Mucosa of stomach (tissue), 1 donor: Measurements from ENCODE around the gene SLC66A2.

ENCODE experiments used
- H3K27me3 ChIP-seq: one replicate; pipeline ENCODE4 v1.7.0; 2013; ENCODE audit warnings: mild to moderate bottlenecking, low read length; ENCODE audit not compliant: control insufficient read depth, insufficient read depth
- H3K36me3 ChIP-seq: one replicate; pipeline ENCODE4 v1.7.0; 2013; ENCODE audit warnings: low read length; ENCODE audit not compliant: control insufficient read depth, insufficient read depth
- H3K4me1 ChIP-seq: one replicate; pipeline ENCODE4 v1.7.0; 2013; ENCODE audit warnings: mild to moderate bottlenecking, low read length; ENCODE audit not compliant: control insufficient read depth, insufficient read depth
- H3K4me3 ChIP-seq: one replicate; pipeline ENCODE4 v1.7.0; 2013; ENCODE audit warnings: low read length
- H3K9ac ChIP-seq: one replicate; pipeline ENCODE4 v1.7.0; 2013; ENCODE audit warnings: mild to moderate bottlenecking, low read length, moderate library complexity
- H3K9me3 ChIP-seq: one replicate; pipeline ENCODE4 v1.7.0; 2013; ENCODE audit warnings: mild to moderate bottlenecking, low read length, moderate library complexity; ENCODE audit not compliant: control insufficient read depth
- donor health status: Pancreatic carcinoma.

The SLC66A2 gene

DNA sequence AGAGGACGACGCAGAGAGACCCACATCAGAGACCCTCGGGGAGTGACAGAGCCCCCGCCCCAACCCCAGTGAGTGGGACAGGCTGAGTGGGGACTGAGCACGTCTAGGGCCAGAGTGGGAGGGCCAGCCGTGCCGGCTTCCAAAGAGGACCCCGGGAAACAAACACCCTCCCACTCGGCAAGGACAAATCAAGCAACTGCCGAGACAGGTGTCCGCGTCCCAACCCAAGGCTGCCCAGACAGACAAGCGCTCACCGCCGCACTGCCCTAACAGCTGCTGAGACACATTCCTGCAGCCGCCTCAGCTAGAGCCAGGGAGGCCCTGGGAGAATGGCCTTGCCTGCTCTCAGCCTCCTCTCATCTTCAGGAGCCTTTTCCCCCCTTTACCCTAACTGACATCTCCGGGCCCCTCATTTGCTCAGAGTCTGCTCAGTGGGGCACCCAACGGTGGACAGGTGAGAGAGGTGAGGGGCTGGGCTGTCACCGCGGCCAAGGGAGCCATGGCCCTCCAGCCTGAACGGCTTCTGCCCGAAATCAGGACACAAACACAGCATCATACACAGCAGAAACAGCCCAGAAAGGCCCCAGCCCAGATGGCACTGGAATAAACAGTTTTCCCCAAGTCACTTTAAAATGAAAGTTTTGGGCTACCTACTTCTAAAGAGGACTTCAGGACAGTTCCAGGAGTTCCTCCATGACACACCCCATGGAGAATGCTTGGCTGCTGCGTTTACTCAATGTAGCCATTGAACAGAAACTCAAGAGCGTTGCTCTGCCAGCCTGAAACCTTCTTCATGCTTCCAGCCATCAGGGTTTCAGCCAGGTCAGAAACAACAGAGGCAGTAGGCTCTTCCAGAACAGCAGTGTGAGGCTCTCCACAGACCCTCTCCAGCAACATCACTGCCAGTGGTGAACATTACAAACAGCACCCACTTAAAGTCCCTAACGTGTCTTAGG is 23.6 kb downstream of the SLC66A2 start:
- H3K36me3 ChIP-seq: peaks cover 13% of the 10 kb centered on the region
- no peak overlapping the region for H3K4me3 ChIP-seq
- no peaks in the 10 kb centered on the region for H3K4me1 ChIP-seq
- peaks cover 5% of the 10 kb centered on the region for H3K9me3 ChIP-seq
- H3K9ac ChIP-seq: no peak overlapping the region
- no peaks in the 10 kb centered on the region for H3K27me3 ChIP-seq

DNA sequence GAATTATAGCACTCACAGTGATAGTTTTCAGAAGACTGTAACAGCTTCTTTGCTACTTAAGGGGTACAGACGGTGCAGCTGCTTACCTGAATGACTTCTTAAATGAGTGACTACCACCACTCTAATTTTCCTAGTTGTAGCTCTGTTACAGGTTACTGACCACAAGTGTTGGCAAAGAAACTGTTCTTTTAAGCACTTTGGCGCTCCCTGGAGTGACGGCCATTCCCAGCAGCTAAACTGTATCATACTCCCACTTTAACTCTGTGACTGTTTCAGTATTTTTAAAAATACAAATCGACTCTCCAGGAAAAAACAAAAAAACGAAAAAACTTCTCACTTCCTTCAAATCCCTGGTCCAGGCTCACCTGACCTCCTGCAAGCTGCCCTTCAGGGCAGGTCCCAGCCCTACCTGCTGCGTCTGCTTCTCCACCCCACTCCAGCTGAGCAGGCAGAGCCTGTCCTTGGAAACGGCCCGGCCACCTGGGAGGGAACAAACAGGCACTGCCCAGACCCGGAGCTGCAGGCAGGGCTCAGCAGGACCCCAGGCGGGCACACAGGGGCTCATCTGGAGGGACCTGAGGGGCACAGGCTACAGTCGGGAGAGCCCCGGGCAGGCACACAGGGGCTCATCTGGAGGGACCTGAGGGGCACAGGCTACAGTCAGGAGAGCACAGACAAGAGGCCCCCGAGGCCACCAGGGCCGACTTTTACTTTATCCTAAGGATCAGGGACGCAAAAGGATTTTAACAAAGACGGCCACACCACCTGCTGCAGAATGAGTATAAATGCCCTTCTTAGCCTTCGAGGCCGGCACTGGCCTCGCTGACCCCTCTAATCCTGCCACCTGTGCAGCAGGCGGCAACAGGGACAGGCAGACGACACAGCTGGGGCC is 24.5 kb downstream of the SLC66A2 start:
- Histone ChIP-seq H3K27me3 (no peaks in the 10 kb centered on the region), H3K9ac (no peak overlapping the region), H3K36me3 (peaks cover 13% of the 10 kb centered on the region), H3K4me1 (no peaks in the 10 kb centered on the region), H3K9me3 (peaks cover 5% of the 10 kb centered on the region), H3K4me3 (no peak overlapping the region)

GRCh38 chr18:79926306-79926705 is 25.1 kb downstream of the SLC66A2 start:
- Histone ChIP-seq H3K4me3 (no peak overlapping the region), H3K9ac (no peak overlapping the region), H3K9me3 (peaks cover 5% of the 10 kb centered on the region), H3K36me3 (peaks cover 13% of the 10 kb centered on the region), H3K27me3 (no peaks in the 10 kb centered on the region), H3K4me1 (no peaks in the 10 kb centered on the region)

DNA sequence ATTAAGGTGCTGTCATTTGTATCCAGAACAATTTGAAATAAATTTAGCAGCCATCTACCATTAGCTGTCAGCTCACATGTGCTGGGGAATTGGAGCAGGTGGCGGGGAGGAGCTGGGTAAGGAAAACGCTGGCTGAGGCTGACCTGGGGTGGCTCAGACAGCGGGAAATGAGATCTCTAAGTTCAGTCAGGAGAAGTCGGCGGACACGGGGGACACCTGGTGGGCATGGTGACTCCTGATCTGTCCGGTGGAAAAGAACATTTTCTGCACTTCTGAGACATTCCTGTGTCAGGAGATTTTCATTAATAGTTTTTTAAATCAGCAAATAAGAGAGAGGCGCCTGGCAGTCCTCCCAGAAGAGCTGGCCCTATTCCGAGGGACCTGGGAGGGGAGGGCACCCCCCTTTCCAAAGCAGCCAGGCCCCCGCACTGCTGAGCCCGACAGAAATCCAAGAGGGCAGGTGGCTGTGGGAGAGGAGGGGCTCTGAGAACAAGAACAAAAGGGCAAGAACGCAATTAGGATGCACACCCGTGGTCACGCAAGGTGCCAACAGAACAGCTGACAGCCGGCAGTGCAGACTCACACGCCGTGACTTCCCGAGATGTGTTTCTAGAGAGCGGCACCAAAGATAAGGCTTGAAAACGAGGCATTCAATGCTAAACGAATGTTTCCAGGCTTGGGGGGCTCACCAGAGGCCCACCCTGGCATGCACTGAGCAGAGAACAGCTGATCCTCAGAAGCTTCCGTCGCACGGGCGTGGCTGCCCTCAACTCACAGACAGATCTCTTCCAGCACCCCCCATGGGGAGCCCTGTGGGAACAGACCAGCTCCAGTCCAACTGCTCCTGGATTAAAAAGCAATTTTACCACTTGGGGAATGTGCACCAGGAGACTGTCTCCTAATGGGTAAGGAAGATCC is 26.4 kb downstream of the SLC66A2 start:
- H3K9me3 ChIP-seq: peaks cover 5% of the 10 kb centered on the region
- H3K4me1 ChIP-seq: no peaks in the 10 kb centered on the region
- H3K9ac ChIP-seq: no peak overlapping the region
- H3K27me3 ChIP-seq: no peaks in the 10 kb centered on the region
- H3K4me3 ChIP-seq: no peak overlapping the region
- H3K36me3 ChIP-seq: peaks cover 13% of the 10 kb centered on the region

DNA sequence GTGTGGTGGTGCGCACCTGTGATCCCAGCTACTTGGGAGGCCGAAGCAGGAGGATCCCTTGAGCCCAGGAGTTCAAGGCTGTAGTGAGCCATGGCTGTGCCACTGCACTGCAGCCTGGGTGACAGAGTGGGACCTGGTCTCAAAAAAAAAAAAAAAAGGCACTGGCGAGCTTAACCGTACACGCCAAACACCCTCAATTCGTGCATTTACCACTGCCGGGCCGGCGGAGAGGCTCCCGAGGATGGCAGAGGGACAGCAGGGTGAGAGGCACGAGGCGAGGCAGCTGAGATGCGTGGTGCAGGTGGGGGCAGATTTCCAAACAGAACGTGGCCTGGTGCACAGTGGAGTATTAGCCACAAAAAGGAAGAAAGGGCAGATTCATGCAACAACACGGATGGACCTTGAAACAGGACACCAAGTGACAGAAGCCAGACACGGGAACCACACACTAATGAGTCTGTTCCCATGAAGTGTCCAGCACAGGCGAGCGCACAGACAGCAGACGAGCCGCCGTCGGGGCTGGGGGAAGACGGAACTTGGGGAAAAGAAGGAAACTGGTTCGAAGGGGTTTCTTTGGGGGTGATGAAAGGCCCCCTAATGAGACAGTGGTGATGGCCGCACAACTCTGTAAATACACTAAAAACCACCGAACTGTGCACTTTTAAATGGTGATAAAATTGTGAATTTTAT is 27.4 kb downstream of the SLC66A2 start:
- H3K9ac ChIP-seq: no peak overlapping the region
- peaks cover 2% of the 10 kb centered on the region for H3K9me3 ChIP-seq
- H3K27me3 ChIP-seq: no peaks in the 10 kb centered on the region
- H3K4me3 ChIP-seq: no peak overlapping the region
- peaks cover 8% of the 10 kb centered on the region for H3K36me3 ChIP-seq
- no peaks in the 10 kb centered on the region for H3K4me1 ChIP-seq

DNA sequence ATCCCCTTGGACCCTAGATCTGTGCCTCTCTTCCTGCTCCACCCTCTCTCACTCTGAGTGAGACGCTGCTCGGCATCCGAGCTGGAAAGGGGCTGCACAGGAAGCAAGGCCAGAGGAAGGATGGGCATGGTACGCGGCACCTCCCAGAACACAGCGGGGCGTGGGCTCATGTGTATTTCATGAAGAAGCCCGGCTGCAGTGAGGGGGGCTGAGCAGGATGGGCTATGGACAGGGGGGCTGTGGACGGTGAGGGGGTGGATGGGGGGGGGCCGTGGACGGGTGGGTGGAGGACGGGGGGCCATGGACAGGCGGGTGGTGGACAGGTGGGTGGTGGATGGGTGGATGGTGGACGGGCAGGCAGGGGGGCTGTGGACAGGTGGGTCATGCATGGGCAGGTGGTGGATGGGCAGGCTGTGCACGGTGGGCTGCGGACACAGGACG is 28.5 kb downstream of the SLC66A2 start:
- no peaks in the 10 kb centered on the region for H3K27me3 ChIP-seq
- no peak overlapping the region for H3K9ac ChIP-seq
- no peaks in the 10 kb centered on the region for H3K4me1 ChIP-seq
- H3K9me3 ChIP-seq: no peaks in the 10 kb centered on the region
- no peak overlapping the region for H3K4me3 ChIP-seq
- H3K36me3 ChIP-seq: peaks cover 2% of the 10 kb centered on the region

DNA sequence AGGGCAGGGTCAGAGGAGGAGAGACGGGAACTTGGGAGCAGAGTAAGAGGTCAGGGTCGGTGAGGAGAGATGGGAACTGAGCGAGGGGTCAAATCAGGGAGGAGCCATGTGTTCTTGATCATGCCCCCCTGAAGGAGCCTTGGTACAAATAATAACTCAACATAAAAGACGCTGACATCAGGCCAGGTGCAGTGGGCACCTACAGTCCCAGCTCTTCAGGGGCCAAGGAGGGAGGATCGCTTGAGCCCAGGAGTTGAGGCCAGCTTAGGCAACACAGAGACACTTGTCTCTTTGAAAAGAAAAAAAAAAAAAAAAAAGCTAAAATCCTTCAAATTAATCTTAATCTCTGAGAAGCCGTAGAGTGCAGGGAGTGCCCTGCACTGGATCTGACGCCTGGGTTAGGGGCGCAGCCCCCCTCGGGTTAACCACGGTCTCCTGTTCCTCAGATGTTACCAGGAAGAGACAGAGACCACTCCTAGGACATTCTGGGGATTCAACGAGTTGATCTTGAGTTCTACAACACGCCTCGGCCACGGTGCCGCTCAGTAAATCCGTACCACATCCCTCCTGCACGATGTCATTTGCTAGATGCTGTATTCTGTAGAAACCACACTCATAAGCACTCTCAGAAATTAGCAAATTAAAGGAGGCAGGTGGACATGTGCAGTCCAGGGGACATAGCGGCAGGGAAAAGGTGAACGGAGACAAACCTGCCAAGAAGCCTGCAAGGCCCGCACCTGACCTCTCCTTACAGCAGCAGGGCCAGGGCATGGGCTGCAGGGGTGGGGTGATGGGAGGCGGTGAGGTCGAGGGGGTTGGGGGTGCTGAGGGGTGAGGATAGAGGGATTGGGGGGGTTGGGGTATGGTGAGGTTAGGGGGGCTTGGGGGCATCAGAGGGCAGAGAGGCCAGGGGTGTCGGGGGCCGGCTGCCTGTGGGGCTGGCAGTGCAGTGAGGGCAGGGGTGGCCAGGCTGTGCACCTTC is 29.2 kb downstream of the SLC66A2 start:
- Histone ChIP-seq H3K9ac (no peak overlapping the region), H3K27me3 (no peaks in the 10 kb centered on the region), H3K9me3 (no peaks in the 10 kb centered on the region), H3K36me3 (no peaks in the 10 kb centered on the region), H3K4me1 (no peaks in the 10 kb centered on the region), H3K4me3 (no peak overlapping the region)

DNA sequence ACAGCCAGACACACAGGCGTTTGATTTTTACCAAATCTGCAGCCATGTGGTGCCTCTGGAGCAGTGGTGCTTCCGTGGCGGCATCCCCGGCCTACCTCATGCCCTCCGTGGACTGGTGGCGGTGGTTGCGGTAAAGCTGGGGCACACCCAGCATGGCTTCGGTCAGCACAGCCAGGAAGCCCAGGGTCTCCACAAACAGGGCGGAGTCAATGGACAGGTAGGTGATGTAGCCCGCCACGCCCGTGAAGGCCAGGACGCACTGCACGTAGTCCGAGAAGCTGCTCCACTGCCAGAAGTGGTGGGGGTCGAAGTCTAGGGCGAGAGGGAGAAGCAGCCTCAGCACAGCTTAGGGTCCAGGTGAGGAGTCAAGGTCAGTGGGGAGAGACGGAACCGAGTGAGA is 32.4 kb downstream of the SLC66A2 start:
- H3K9me3 ChIP-seq: no peaks in the 10 kb centered on the region
- H3K4me1 ChIP-seq: no peaks in the 10 kb centered on the region
- H3K9ac ChIP-seq: no peak overlapping the region
- H3K4me3 ChIP-seq: no peak overlapping the region
- no peaks in the 10 kb centered on the region for H3K36me3 ChIP-seq
- H3K27me3 ChIP-seq: no peaks in the 10 kb centered on the region

DNA sequence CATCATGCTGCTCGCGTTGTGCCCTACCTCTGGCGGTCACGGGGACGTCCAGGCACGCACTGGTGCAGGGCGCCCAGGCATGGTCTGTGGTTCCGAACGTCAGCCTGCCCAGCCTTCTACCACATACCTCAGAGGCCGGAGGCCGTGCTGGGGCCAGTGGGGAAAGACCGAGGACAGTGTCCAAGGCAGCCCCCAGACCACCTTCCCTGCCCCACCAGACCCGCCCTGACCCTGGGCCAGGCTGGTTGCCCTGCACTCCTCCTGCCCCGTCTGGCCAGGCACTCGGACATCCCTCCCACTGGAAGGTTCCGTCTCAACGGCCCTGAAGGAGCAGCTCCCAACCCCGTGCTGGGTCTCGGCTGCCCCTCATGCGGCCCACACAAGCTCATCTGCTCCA is 32.8 kb downstream of the SLC66A2 start:
- Histone ChIP-seq H3K9me3 (no peaks in the 10 kb centered on the region), H3K4me1 (no peaks in the 10 kb centered on the region), H3K36me3 (no peaks in the 10 kb centered on the region), H3K27me3 (no peaks in the 10 kb centered on the region), H3K9ac (no peak overlapping the region), H3K4me3 (no peak overlapping the region)

DNA sequence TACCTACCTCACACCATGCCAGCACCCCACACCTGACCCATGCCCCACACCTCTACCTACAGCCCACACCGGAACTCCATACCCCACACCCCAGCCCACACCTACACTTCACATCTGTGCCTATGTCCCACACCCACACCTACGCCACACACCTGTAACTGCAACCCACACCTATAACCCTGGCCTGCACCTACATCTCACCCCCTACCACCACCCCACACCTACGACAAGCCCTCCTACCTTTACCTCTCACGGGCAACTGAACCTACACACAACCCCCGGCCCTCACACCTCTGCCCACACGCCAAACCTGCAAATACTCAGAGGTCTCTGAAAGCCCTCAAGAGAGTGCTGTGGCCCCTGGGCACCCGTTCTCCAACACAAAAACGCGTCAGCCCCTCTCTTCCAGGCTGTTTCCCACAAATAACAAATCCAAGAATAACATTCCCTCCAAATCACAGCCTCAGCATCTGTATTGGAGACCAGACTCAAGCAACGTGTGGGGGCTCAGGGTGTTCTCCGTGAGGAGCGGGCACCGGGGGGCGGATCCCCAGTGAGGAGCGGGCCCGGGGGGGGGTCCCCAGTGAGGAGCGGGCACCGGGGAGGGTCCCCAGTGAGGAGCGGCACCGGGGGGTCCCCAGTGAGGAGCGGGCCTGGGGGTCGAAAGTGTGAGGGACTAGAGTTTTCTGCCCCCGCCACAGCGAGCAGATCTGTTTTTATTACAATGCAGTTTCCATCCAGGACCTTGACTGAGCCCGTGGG is 33.4 kb downstream of the SLC66A2 start:
- H3K36me3 ChIP-seq: no peaks in the 10 kb centered on the region
- no peak overlapping the region for H3K4me3 ChIP-seq
- no peaks in the 10 kb centered on the region for H3K27me3 ChIP-seq
- no peak overlapping the region for H3K9ac ChIP-seq
- no peaks in the 10 kb centered on the region for H3K4me1 ChIP-seq
- no peaks in the 10 kb centered on the region for H3K9me3 ChIP-seq
